ENCODE results near the gene BEX2.
"Not testable (repeated sequence)": the region's sequence is repeated elsewhere in the genome, so short reads cannot be mapped to it uniquely, and the experiment has no call there.

The BEX2 gene

DNA sequence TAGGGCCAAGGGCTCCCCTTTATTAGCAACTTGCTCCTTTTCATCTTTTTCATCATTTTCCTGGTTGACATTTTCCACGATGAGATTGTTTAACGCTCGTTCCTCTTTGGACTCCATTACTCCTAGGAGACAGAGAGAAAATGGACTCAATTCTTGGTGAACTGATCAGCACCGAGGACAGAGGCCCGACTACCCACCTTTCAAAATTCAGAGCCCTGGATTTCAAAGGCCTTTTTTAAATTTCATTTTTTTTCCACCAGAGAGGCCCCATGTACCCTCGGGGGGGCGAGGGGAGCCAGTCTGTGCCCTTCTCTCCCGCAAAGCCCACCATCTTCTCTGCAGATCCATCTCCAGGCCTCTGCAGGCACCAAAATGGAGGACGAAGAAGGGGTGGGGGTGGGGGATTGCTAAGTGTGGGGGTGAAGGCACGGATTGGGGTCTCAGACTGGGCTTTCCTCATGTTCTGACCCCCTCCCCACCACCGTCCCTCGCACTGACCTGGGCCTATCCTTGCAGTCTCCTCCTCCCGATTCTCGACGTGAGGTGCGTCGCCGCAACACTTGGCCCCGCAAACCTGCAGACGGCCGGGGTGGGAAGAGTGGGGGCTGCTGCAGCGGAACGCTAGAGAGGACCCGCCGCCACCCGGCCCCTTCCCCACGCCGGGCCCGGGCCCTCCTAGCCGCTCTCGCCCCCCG lies 783 bp downstream of the BEX2 start:
- TF ChIP-seq, protein P1, sequence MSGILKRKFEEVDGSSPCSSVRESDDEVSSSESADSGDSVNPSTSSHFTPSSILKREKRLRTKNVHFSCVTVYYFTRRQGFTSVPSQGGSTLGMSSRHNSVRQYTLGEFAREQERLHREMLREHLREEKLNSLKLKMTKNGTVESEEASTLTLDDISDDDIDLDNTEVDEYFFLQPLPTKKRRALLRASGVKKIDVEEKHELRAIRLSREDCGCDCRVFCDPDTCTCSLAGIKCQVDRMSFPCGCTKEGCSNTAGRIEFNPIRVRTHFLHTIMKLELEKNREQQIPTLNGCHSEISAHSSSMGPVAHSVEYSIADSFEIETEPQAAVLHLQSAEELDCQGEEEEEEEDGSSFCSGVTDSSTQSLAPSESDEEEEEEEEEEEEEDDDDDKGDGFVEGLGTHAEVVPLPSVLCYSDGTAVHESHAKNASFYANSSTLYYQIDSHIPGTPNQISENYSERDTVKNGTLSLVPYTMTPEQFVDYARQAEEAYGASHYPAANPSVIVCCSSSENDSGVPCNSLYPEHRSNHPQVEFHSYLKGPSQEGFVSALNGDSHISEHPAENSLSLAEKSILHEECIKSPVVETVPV (CRISPR knock-in tag; IDR thresholded peaks at IDR 0.05) = no peak
- TF ChIP-seq TSHZ2 (CRISPR knock-in tag; IDR thresholded peaks at IDR 0.05) = no peak
- TF ChIP-seq ARNTL (CRISPR knock-in tag; IDR thresholded peaks at IDR 0.05; ENCODE audit: borderline replicate concordance, low read depth) = no peak
- no peak for TF ChIP-seq TCF4 (CRISPR knock-in tag; IDR thresholded peaks at IDR 0.05; ENCODE audit: borderline replicate concordance)
- TF ChIP-seq SNAI2 (CRISPR knock-in tag; IDR thresholded peaks at IDR 0.05) = no peak
- TF ChIP-seq ZNF565 (CRISPR knock-in tag; conservative IDR thresholded peaks at IDR 0.05; ENCODE audit: low read depth) = no peak
- no peak for TF ChIP-seq BACH2 (CRISPR knock-in tag; IDR thresholded peaks at IDR 0.05; ENCODE audit: borderline replicate concordance)
- no peak for TF ChIP-seq ZNF70 (CRISPR knock-in tag; IDR thresholded peaks at IDR 0.05)
- TF ChIP-seq CREB5 (CRISPR knock-in tag; IDR thresholded peaks at IDR 0.05; ENCODE audit: low read depth) = no peak
- no peak for TF ChIP-seq RARB (CRISPR knock-in tag; IDR thresholded peaks at IDR 0.05)
- TF ChIP-seq ZNF8 (CRISPR knock-in tag; IDR thresholded peaks at IDR 0.05) = no peak
- no peak for TF ChIP-seq ISL1 (CRISPR knock-in tag; IDR thresholded peaks at IDR 0.05)
- no peak for TF ChIP-seq GLIS3 (CRISPR knock-in tag; IDR thresholded peaks at IDR 0.05)
- no peak for TF ChIP-seq OSR1 (CRISPR knock-in tag; IDR thresholded peaks at IDR 0.05)
- no peak for TF ChIP-seq PPARA (CRISPR knock-in tag; IDR thresholded peaks at IDR 0.05; ENCODE audit: borderline replicate concordance)
- no peak for TF ChIP-seq ZFP3 (CRISPR knock-in tag; IDR thresholded peaks at IDR 0.05)
- no peak for TF ChIP-seq ESRRG (CRISPR knock-in tag; IDR thresholded peaks at IDR 0.05)
- no peak for TF ChIP-seq TOX (CRISPR knock-in tag; IDR thresholded peaks at IDR 0.05; ENCODE audit: borderline replicate concordance)
- ATAC-seq = peak; percentile 52

GRCh38 chrX:103305666-103306065 lies 5.1 kb downstream of the BEX2 start:
- not testable (repeated sequence) for ATAC-seq

DNA sequence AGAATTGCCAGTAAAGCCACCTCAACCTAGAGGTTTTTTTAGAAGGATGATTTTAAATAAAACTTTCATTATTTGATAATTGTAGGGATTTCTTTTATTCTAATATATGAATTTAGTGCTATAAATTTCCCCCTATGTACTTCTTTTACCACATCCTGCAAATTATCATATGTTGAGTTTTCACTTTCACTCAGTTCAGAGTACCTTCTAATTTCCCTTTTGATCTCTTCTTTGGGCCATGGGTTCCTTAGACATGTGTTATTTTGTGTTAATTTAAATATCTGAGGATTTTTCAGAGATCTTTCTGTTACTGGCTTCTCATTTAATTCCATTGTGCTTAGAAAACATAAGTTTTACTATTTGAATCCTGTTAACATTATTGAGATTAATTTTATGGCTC lies 6.1 kb downstream of the BEX2 start:
- TF ChIP-seq ZFP30 (CRISPR knock-in tag; IDR thresholded peaks at IDR 0.05) (no peak), RARB (CRISPR knock-in tag; IDR thresholded peaks at IDR 0.05) (no peak), POU6F1 (CRISPR knock-in tag; IDR thresholded peaks at IDR 0.05; ENCODE audit: borderline replicate concordance, low read depth) (no peak), ESRRG (CRISPR knock-in tag; IDR thresholded peaks at IDR 0.05) (no peak), ZNF70 (CRISPR knock-in tag; IDR thresholded peaks at IDR 0.05) (no peak), PPARA (CRISPR knock-in tag; IDR thresholded peaks at IDR 0.05; ENCODE audit: borderline replicate concordance) (no peak), SNAI2 (CRISPR knock-in tag; IDR thresholded peaks at IDR 0.05) (no peak), CSDC2 (CRISPR knock-in tag; IDR thresholded peaks at IDR 0.05) (no peak), TCF4 (CRISPR knock-in tag; IDR thresholded peaks at IDR 0.05; ENCODE audit: borderline replicate concordance) (no peak), ARNTL (CRISPR knock-in tag; IDR thresholded peaks at IDR 0.05; ENCODE audit: borderline replicate concordance, low read depth) (no peak), BACH2 (CRISPR knock-in tag; IDR thresholded peaks at IDR 0.05; ENCODE audit: borderline replicate concordance) (no peak)
- no peak for ATAC-seq

- ATAC-seq = no peak
Observed at GRCh38 chrX:103293118-103293517, 17.7 kb downstream of the BEX2 start.

More at GRCh38 chrX:103293118-103293517, 17.7 kb downstream of the BEX2 start:
- TF ChIP-seq ESRRG (CRISPR knock-in tag; IDR thresholded peaks at IDR 0.05) (no peak), ISL1 (CRISPR knock-in tag; IDR thresholded peaks at IDR 0.05) (no peak), ARNTL (CRISPR knock-in tag; IDR thresholded peaks at IDR 0.05; ENCODE audit: borderline replicate concordance, low read depth) (no peak), ZNF70 (CRISPR knock-in tag; IDR thresholded peaks at IDR 0.05) (no peak)
- TF ChIP-seq, protein P1 (CRISPR knock-in tag; IDR thresholded peaks at IDR 0.05) = no peak
